NCI-H2081 treated with DMSO at 0.1 percent for 48 hours (cell line): Measurements from ENCODE around the gene HBG2.

ENCODE experiments used
- DNase-seq: peaks from one replicate; lab custom pipeline; 2025; lab: John Stamatoyannopoulos, UW

HBG2 gene

GRCh38 chr11:5229356-5229755 lies 25.2 kb downstream of the HBG2 start:
- no peak for DNase-seq

GRCh38 chr11:5228124-5228523 lies 26.5 kb downstream of the HBG2 start:
- DNase-seq: no peak

GRCh38 chr11:5227681-5228080 lies 26.9 kb downstream of the HBG2 start:
- DNase-seq: no peak

- no peak for DNase-seq
Observed at GRCh38 chr11:5226732-5227310, 27.8 kb downstream of the HBG2 start, which contains the start of gene HBB. Gene HBB (minus strand): TSS chr11:5227071. CDS start chr11:5227021, 50 bp downstream.

GRCh38 chr11:5225480-5225871 lies 29.1 kb downstream of the HBG2 start:
- DNase-seq: no peak

GRCh38 chr11:5224538-5225479 lies 29.8 kb downstream of the HBG2 start:
- DNase-seq: no peak

- DNase-seq: no peak
Observed at GRCh38 chr11:5223686-5224085, 30.9 kb downstream of the HBG2 start.

- no peak for DNase-seq
Observed at GRCh38 chr11:5223146-5223545, 31.4 kb downstream of the HBG2 start.

- DNase-seq: no peak
Observed at GRCh38 chr11:5210376-5210885, 44.1 kb downstream of the HBG2 start.

GRCh38 chr11:5204787-5205186 lies 49.8 kb downstream of the HBG2 start:
- no peak for DNase-seq

- DNase-seq: no peak
Observed at GRCh38 chr11:5203366-5203765, 51.2 kb downstream of the HBG2 start.
